HG02938 (cell line): Measurements from ENCODE around the gene PABPC1L.

Experiments
- ATAC-seq: cut with Tn5 transposase; IDR thresholded peaks from one replicate; pipeline ENCODE4 v1.9.1; 2021; ENCODE audit warnings: mild to moderate bottlenecking, moderate library complexity; ENCODE audit not compliant: unreplicated experiment

PABPC1L gene

GRCh38 chr20:44966030-44966961 lies 56.4 kb downstream of the PABPC1L start, which contains the start of gene STK4:
Gene STK4, plus strand, starts transcription at chr20:44966512. Its CDS starts 57 bp downstream, at chr20:44966569.
- peak; percentile 61 for ATAC-seq

- ATAC-seq: no peak
Observed at GRCh38 chr20:44967207-44967807, 57.4 kb downstream of the PABPC1L start.

- no peak for ATAC-seq
Observed at GRCh38 chr20:44969300-44969894, 59.5 kb downstream of the PABPC1L start.

GRCh38 chr20:44970243-44970757 lies 60.4 kb downstream of the PABPC1L start:
- ATAC-seq: no peak

- no peak for ATAC-seq
Observed at GRCh38 chr20:44973053-44973452, 63.2 kb downstream of the PABPC1L start.

GRCh38 chr20:44976698-44977097 lies 66.8 kb downstream of the PABPC1L start:
- no peak for ATAC-seq

- ATAC-seq: peak; percentile 82
Observed at GRCh38 chr20:44979090-44979621, 69.3 kb downstream of the PABPC1L start.

GRCh38 chr20:44981736-44982406 lies 72.0 kb downstream of the PABPC1L start:
- ATAC-seq: no peak

GRCh38 chr20:44983093-44983674 lies 73.3 kb downstream of the PABPC1L start:
- no peak for ATAC-seq

GRCh38 chr20:44988631-44989171 lies 78.8 kb downstream of the PABPC1L start:
- no peak for ATAC-seq
